DMS114 treated with DMSO at 0.1 percent for 48 hours (cell line): ENCODE results near the gene IRF7.
"Not testable (repeated sequence)": the region's sequence is repeated elsewhere in the genome, so short reads cannot be mapped to it uniquely, and the experiment has no call there.

Experiments used
- DNase-seq: peaks from one replicate; lab custom pipeline; 2025; ENCODE audit not compliant: unreplicated experiment; lab: John Stamatoyannopoulos, UW

Gene IRF7

DNA sequence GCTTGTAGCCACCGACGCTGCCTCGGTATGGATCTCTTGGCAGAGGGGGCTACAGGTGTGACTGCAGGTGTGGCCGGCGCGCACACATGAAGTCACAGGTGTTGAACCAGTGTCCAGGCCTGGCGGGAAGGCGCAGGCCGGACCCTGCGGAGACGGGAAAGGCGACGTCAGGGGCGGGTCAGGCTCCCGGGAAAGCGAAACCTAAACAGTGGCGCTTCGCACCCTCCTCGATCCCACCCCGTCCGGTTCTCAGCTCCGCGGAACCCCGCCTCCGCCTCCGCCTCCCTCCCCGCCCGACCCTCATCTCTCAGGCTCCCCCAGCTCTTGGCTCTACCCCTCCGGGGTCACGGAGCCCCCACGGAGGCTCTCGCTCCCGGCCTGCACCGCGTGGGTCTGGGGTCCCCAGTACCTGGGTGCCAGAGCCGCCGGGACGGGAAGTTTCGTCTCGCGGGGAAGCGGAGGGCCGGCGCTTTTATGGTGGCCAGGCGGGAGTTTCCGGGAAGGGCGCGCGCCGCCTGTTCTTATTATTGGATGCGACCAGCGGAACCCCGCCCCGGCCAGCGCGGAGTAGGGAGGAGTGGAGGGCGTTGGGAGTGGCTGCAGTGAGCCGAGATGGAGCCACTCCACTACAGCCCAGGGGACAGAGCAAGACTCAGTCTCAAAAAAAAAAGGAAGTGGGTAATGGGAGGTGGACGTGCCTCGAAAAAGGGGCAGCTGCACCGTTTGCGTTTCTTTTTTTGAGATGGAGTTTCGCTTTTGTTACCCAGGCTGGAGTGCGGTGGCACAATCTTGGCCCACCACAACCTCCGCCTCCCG, at the start of gene IRF7:
IRF7 (minus strand) TSS at position 447 of the 816 bp plus-strand sequence. CDS start 586 bp downstream, outside the sequence.
- peak; percentile 64 for DNase-seq

DNA sequence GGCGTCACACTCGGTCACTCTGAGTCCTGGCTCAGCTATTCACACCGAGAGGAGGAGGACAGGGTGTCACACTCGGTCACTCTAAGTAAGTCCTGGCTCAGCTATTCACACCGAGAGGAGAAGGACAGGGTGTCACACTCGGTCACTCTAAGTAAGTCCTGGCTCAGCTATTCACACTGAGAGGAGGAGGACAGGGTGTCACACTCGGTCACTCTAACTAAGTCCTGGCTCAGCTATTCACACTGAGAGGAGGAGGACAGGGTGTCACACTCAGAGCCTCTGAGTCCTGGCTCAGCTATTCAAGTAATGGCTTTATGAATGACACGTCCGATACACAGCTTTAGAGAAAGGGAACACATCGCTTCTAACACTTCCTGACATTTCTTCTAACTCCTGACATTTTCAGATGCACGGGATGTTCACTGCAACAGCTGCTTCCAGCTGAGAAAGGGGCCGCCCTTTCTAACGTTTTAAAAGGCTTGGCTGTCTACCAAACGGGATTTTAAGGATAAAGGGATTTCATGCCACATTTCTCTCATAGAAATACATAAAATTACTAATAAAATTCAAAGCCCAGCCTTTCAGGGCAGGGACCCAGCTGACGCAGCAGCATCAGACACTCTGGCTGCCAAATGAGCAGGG, 49.4 kb upstream of the IRF7 start:
- DNase-seq: no peak

- no peak for DNase-seq
Observed at GRCh38 chr11:662689-663274, 47.0 kb upstream of the IRF7 start.

GRCh38 chr11:660681-661444, 45.1 kb upstream of the IRF7 start:
- DNase-seq: no peak

- no peak for DNase-seq
Observed at GRCh38 chr11:660281-660680, 44.5 kb upstream of the IRF7 start.

DNA sequence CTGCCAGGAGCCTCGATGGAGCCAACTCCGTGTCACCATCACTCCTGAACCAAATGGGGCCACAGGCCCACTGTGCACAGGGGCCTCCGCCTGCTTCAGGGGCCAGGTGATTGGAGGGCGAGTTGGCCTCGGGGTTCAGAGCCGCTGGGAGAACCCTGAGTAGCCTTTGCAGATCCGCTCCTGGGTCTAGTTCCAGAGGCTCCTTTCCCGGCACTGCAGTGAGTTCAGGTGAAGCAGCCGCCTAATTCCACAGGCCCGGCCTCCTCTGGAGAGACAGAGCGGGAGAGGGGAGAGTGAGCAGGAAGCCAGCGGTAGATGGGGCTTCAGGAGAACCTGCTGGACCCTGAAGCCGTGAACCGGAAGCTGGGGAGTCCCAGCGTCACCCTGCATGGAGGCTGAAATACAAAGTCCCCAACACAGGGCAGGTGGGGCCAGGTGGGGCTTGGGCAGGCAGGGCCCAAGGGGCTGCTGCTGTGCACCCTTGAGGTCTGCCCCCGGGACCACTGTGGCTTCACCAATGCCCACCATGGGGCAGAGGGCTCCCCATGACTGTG, 43.9 kb upstream of the IRF7 start:
- DNase-seq: no peak

DNA sequence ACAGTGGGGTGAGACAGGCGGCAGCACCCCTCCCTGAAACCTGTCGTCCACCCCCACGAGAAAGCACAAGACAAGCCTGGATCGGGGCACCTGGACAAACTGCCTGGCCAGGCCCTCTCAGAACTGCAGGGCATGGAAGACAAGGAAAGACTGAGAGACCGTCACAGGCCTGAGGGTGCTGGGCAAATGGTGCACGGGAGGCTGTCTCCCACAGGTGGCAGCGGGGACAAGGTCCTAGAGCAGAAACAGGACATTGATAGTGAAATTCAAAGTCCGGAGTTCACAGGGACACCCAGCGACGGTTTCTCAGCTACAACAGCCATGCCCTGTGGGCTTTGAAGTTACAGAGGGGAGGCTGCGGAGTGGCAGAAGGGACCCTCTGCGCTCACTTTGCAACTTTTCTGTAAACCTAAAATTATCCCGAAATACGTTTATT, 42.0 kb upstream of the IRF7 start:
- DNase-seq: no peak

DNA sequence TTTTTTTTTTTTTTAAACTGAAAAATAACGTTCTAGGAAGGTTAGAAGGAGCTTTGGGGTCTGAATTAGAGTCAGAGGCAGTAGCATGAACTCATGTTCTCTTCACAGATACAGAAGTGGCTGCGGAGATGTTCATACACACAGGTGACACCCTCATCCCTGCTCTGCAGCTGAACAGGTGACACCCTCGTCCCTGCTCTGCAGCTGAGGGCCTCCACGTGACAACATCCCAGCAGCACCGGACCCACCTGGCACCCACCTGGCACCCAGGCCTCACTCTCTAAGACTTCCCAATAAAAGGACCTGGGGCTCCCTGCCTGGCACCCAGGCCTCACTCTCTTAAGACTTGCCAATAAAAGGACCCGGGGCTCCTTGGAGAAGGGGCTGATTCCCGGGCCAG, 41.1 kb upstream of the IRF7 start:
- DNase-seq: no peak

DNA sequence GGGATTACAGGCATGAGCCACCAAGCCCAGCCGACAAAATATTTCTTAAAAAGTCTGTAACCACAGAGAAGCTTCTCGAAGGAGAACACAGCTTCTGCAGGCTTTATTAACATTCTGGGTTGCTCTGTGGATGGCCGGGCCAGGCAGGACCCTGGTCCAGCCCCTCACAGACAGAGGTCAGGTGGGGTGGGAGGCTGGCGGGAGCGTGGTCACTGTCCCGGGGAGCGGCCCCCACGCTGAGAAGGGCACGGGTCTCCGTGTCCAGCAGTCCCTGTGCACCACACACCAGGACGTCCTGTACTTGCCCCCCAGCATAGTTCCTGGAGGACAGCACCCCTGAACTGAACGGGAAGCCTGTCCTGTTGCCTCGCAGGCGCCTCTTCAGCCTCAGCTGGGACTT, 40.7 kb upstream of the IRF7 start:
- DNase-seq: no peak

GRCh38 chr11:655036-655726, 39.4 kb upstream of the IRF7 start:
- DNase-seq: no peak

- not testable (repeated sequence) for DNase-seq
Observed at GRCh38 chr11:654444-654843, 38.7 kb upstream of the IRF7 start.

DNA sequence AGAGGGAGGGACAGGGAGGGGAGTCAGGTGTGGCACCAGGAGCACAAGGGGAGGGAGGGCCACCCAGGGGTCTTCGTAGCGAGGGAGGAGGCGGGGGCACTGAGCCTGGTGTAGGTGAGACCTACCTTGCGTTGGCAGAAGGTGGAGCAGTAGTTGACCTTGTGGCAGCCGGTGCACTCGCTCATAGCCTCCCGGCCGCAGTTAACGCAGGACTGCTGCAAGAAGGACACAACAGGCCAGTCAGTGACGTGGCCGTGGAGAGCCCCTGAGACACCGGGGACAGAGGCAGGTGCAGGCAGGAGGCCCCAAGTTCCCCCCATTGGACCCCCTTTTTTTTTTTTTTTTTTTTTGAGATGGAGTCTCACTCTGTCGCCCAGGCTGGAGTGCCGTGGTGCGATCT, 38.1 kb upstream of the IRF7 start:
- DNase-seq: no peak

- not testable (repeated sequence) for DNase-seq
Observed at GRCh38 chr11:653136-653535, 37.4 kb upstream of the IRF7 start.

GRCh38 chr11:650482-650881, 34.7 kb upstream of the IRF7 start:
- no peak for DNase-seq

DNA sequence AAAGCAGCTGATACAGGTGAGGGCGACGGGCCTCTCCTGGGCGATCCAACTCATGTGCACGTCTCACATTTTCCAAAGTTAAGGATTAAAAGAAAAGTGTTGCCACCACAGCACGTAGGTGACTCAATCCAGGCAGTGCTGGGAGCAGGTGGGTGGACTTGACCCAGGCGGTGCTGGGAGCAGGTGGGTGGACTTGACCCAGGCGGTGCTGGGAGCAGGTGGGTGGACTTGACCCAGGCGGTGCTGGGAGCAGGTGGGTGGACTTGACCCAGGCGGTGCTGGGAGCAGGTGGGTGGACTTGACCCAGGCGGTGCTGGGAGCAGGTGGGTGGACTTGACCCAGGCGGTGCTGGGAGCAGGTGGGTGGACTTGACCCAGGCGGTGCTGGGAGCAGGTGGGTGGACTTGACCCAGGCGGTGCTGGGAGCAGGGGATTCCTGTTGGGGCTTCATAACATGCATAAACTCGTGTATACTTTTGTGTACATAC, 32.0 kb upstream of the IRF7 start:
- not testable (repeated sequence) for DNase-seq

DNA sequence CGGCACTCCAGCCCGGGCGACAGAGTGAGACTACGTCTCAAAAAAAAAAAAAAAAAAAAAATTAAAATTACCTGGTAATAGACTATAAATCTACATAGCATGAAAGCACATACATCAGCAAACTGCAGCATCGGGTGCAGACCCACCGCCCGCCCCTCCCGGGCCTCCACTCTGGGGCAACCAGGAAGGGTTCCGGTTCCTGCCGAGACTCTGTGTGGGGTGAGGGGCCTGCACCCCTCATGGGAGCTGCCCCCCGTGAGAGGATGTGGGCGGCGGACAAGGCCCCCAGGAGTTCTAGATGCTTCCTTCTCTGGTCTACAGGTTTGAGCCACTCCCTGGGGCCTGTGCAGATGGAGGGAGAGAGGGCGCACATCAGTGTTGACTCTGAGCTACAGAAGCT, 30.5 kb upstream of the IRF7 start:
- no peak for DNase-seq

DNA sequence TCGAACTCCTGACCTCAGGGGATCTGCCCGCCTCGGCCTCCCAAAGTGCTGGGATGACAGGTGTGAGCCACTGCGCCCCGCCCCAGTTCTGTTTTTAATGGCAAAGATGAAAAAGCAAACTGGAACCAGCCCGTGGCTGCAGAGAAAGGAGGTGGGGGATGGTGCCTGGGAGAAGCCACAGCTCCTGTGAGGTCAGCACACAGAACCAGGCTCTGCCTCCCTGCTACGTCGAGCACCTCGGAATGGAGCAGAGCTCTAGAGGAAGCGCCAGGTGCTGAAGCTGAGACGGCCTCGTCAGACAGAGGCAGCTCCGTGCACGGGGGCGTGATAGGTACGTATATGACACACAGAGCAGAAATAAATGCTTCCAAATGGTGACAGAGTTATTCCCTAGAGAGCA, 29.8 kb upstream of the IRF7 start:
- DNase-seq: no peak

DNA sequence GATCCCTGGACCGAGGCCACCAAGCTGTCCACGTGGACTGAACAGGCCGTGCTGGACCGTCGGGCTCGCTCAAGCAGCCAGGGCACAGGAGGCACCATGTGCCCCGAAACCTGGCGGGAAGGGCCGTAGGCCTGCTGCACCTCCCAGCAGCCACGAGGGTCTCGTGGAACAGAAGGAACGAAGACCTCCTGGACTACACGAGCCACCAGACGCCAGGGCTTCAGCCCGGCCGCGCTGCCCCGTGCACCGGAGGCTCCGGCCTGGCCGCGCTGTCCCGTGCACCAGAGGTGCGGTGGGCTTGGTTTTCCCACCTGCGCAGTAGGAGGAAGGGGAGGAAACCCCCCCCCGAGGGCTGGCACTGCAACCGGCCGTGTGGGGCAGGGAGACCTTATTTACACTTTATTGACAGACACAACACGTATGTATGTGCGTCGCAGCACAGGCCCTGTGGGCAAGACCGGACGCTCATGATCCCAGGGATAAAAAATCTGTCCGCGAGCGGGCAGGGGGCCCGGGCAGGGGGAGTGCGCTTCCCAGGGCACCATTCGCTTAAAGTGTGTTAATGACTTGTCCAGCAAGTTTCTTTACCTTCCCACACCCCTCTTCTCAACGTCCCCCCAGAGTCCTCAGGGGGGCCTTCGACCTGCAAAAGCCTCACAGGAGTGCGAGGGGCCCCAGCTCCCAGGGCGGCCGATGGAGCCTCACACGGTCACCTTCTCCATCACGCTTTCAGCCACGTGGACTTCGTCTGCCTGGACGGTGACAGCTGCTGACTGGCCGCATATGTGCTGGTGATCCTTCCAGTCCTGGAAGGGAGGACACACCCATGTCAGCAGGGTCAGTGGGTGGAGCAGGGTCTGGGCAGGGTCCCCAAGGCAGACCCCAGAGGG, 28.3 kb upstream of the IRF7 start:
- DNase-seq: no peak

GRCh38 chr11:643366-643765, 27.6 kb upstream of the IRF7 start:
- DNase-seq: no peak
